Measurements from ENCODE around the gene CCDC174.
"Not testable (repeated sequence)": the region's sequence is repeated elsewhere in the genome, so short reads cannot be mapped to it uniquely, and the experiment has no call there.

The CCDC174 gene

GRCh38 chr3:14627815-14628214 lies 23.7 kb upstream of the CCDC174 start:
- DNase-seq = no peak

GRCh38 chr3:14628406-14628805 lies 23.2 kb upstream of the CCDC174 start:
- no peak for DNase-seq

GRCh38 chr3:14630404-14631100 lies 21.0 kb upstream of the CCDC174 start:
- DNase-seq = no peak

- no peak for DNase-seq
Measured at GRCh38 chr3:14631101-14631497, 20.5 kb upstream of the CCDC174 start.

- DNase-seq = no peak
Measured at GRCh38 chr3:14631687-14632441, 19.7 kb upstream of the CCDC174 start.

GRCh38 chr3:14632442-14632930 lies 19.1 kb upstream of the CCDC174 start:
- no peak for DNase-seq

- DNase-seq = no peak
Measured at GRCh38 chr3:14633417-14633816, 18.1 kb upstream of the CCDC174 start.

GRCh38 chr3:14633819-14634424 lies 17.6 kb upstream of the CCDC174 start:
- peak; percentile 15 for DNase-seq

GRCh38 chr3:14634763-14635400 lies 16.7 kb upstream of the CCDC174 start:
- DNase-seq = peak; percentile 28

GRCh38 chr3:14636496-14637087 lies 15.0 kb upstream of the CCDC174 start:
- DNase-seq = no peak

- DNase-seq = no peak
Measured at GRCh38 chr3:14640157-14640562, 11.4 kb upstream of the CCDC174 start.

GRCh38 chr3:14640734-14641133 lies 10.8 kb upstream of the CCDC174 start:
- DNase-seq = no peak

- DNase-seq = no peak
Measured at GRCh38 chr3:14641346-14641745, 10.2 kb upstream of the CCDC174 start.

GRCh38 chr3:14645453-14645852 lies 6.1 kb upstream of the CCDC174 start:
- DNase-seq = no peak

- DNase-seq = no peak
Measured at GRCh38 chr3:14646131-14646573, 5.4 kb upstream of the CCDC174 start.

- DNase-seq = no peak
Measured at GRCh38 chr3:14646589-14647413, 4.8 kb upstream of the CCDC174 start.

GRCh38 chr3:14647976-14648955 lies 3.3 kb upstream of the CCDC174 start:
- no peak for DNase-seq

- no peak for DNase-seq
Measured at GRCh38 chr3:14649466-14649865, 2.1 kb upstream of the CCDC174 start.

GRCh38 chr3:14650193-14650592 lies 1.4 kb upstream of the CCDC174 start:
- DNase-seq = no peak

GRCh38 chr3:14652360-14652907 lies 872 bp downstream of the CCDC174 start:
- DNase-seq = not testable (repeated sequence)
